IMR-90 (cell line): ENCODE measurements around the gene ENO2. TPM values are rescaled to one million over a fixed set of nuclear protein-coding genes. Genes with fewer than 3 reads are reported as not detected.

Source experiments
- microRNA-seq, 2 experiments: library from miRNA; stranded (forward) in 1 of 2; unstranded in 1 of 2; fragments of 10-50 nt in 1 of 2; fragments of <30 nt in 1 of 2; gene quantifications in 1 of 2; microRNA quantifications in 1 of 2; one replicate each; pipeline versions ENCODE3 to v1.1.0; 2013 to 2020; ENCODE audit not compliant: insufficient read depth in 1 of 2, insufficient read length in 1 of 2, unreplicated experiment in 1 of 2
- polyA plus RNA-seq, 3 experiments: library from polyadenylated mRNA; depleted of rRNA; stranded (reverse); fragments of >200 nt; gene quantifications; 2 replicates each; pipeline ENCODE4 v1.2.3, GENCODE V29; 2012; ENCODE audit warnings: low replicate concordance in 1 of 3
- small RNA-seq, 5 experiments: library from RNA; depleted of rRNA; stranded (forward); fragments of <200 nt; gene quantifications; one replicate each; pipeline ENCODE3, GENCODE V24; 2012
- total RNA-seq: library from RNA; depleted of rRNA; stranded (reverse); fragments of >200 nt; gene quantifications from 2 replicates; pipeline ENCODE4 v1.2.3, GENCODE V29; 2012; rRNA removed

Gene ENO2
- total and polyA plus RNA-seq, 2 of the 4 experiments (the other 2 are of a cell fraction) = 28.3 to 92.8 TPM

Small RNA genes lying within 50 kb of the gene (microRNA-seq; reads per million reads assigned to microRNA genes)
- gene MIR141 (ENCODE audit: insufficient read depth in 1 of 2, insufficient read length in 1 of 2, unreplicated experiment in 1 of 2) (9.1 to 31.0 reads per million in 2 experiments), gene MIR200C (ENCODE audit: insufficient read depth in 1 of 2, insufficient read length in 1 of 2, unreplicated experiment in 1 of 2) (86.9 to 198 reads per million in 2 experiments), gene RNU7-1 (ENCODE audit: insufficient read depth, insufficient read length) (not detected), gene SCARNA12 (ENCODE audit: insufficient read depth, insufficient read length) (10.3 reads per million, percentile 10 among the genes with 10 or more reads in this experiment)

Small RNA genes lying within 50 kb of the gene (small RNA-seq; reads per million reads assigned to genes)
- 1.4 to 41.3 (median 26.4) reads per million in 5 experiments for gene MIR141
- 1.1 to 19.8 (median 10.2) reads per million in 5 experiments for gene MIR200C
- 0 reads per million in 5 experiments for gene RNU7-1
- 0 to 1.6 (median 1.4) reads per million in 5 experiments for gene SCARNA12

Other genes starting within 250 kb of the ENO2 start
- gene ZNF384, start 225.2 kb upstream of the ENO2 start, total RNA-seq = 16.3 and 17.5 TPM in 2 replicates
- 53.7 and 55.6 TPM in 2 replicates for gene ZNF384, start 225.2 kb upstream of the ENO2 start, polyA plus RNA-seq (2012; rRNA removed)
- gene PIANP, start 213.8 kb upstream of the ENO2 start, total RNA-seq = under 0.01 and 0.18 TPM in 2 replicates
- gene PIANP, start 213.8 kb upstream of the ENO2 start, polyA plus RNA-seq (2012; rRNA removed) = 5.4 and 6.8 TPM in 2 replicates
- gene COPS7A, start 190.5 kb upstream of the ENO2 start, total RNA-seq = 51.4 and 58.8 TPM in 2 replicates
- 135 and 138 TPM in 2 replicates for gene COPS7A, start 190.5 kb upstream of the ENO2 start, polyA plus RNA-seq (2012; rRNA removed)
- gene MLF2, start 161.4 kb upstream of the ENO2 start, total RNA-seq = 236 and 244 TPM in 2 replicates
- 359 and 403 TPM in 2 replicates for gene MLF2, start 161.4 kb upstream of the ENO2 start, polyA plus RNA-seq (2012; rRNA removed)
- 11.4 and 17.2 TPM in 2 replicates for gene PTMS, start 148.2 kb upstream of the ENO2 start, total RNA-seq
- gene PTMS, start 148.2 kb upstream of the ENO2 start, polyA plus RNA-seq (2012; rRNA removed) = 275 and 288 TPM in 2 replicates
- gene LAG3, start 142.1 kb upstream of the ENO2 start, total RNA-seq = not detected in 2 replicates
- 0.41 and 0.66 TPM in 2 replicates for gene LAG3, start 142.1 kb upstream of the ENO2 start, polyA plus RNA-seq (2012; rRNA removed)
- gene CD4, start 125.1 kb upstream of the ENO2 start, total RNA-seq = 4.2 and 5.7 TPM in 2 replicates
- 15.0 and 15.7 TPM in 2 replicates for gene CD4, start 125.1 kb upstream of the ENO2 start, polyA plus RNA-seq (2012; rRNA removed)
- gene GPR162, start 92.8 kb upstream of the ENO2 start, total RNA-seq = 1.7 and 2.9 TPM in 2 replicates
- gene GPR162, start 92.8 kb upstream of the ENO2 start, polyA plus RNA-seq (2012; rRNA removed) = 6.0 and 7.8 TPM in 2 replicates
- 25.8 and 27.8 TPM in 2 replicates for gene P3H3, start 86.2 kb upstream of the ENO2 start, total RNA-seq
- gene P3H3, start 86.2 kb upstream of the ENO2 start, polyA plus RNA-seq (2012; rRNA removed) = 83.9 and 90.5 TPM in 2 replicates
- 0.56 and 0.72 TPM in 2 replicates for gene GNB3, start 73.7 kb upstream of the ENO2 start, total RNA-seq
- 20.5 and 20.7 TPM in 2 replicates for gene GNB3, start 73.7 kb upstream of the ENO2 start, polyA plus RNA-seq (2012; rRNA removed)
- 23.5 and 30.3 TPM in 2 replicates for gene CDCA3, start 63.3 kb upstream of the ENO2 start, total RNA-seq
- gene CDCA3, start 63.3 kb upstream of the ENO2 start, polyA plus RNA-seq (2012; rRNA removed) = 61.0 and 67.5 TPM in 2 replicates
- 119 and 125 TPM in 2 replicates for gene USP5, start 62.4 kb upstream of the ENO2 start, total RNA-seq
- gene USP5, start 62.4 kb upstream of the ENO2 start, polyA plus RNA-seq (2012; rRNA removed) = 67.7 and 69.7 TPM in 2 replicates
- 1,842 and 2,176 TPM in 2 replicates for gene TPI1, start 47.0 kb upstream of the ENO2 start, total RNA-seq
- gene TPI1, start 47.0 kb upstream of the ENO2 start, polyA plus RNA-seq (2012; rRNA removed) = 1,995 and 2,214 TPM in 2 replicates
- gene SPSB2, start 41.3 kb upstream of the ENO2 start, total RNA-seq = 1.1 and 1.3 TPM in 2 replicates
- gene SPSB2, start 41.3 kb upstream of the ENO2 start, polyA plus RNA-seq (2012; rRNA removed) = 4.1 and 4.3 TPM in 2 replicates
- 8.9 and 11.1 TPM in 2 replicates for gene LRRC23, start 9.8 kb upstream of the ENO2 start, total RNA-seq
- 9.2 and 11.4 TPM in 2 replicates for gene LRRC23, start 9.8 kb upstream of the ENO2 start, polyA plus RNA-seq (2012; rRNA removed)
- gene ATN1, start 13.4 kb downstream of the ENO2 start, total RNA-seq = 2.5 and 3.4 TPM in 2 replicates
- 58.7 and 59.8 TPM in 2 replicates for gene ATN1, start 13.4 kb downstream of the ENO2 start, polyA plus RNA-seq (2012; rRNA removed)
- gene RNU7-1, start 29.2 kb downstream of the ENO2 start, total RNA-seq = not detected in 2 replicates
- gene RNU7-1, start 29.2 kb downstream of the ENO2 start, polyA plus RNA-seq (2012; rRNA removed) = not detected in 2 replicates
- 197 and 238 TPM in 2 replicates for gene C12orf57, start 29.4 kb downstream of the ENO2 start, total RNA-seq
- gene C12orf57, start 29.4 kb downstream of the ENO2 start, polyA plus RNA-seq (2012; rRNA removed) = 530 and 703 TPM in 2 replicates
- under 0.01 TPM in 1 of 2 replicates, not detected in the other for gene PTPN6, start 36.8 kb downstream of the ENO2 start, total RNA-seq
- 0.14 TPM in 1 of 2 replicates, not detected in the other for gene PTPN6, start 36.8 kb downstream of the ENO2 start, polyA plus RNA-seq (2012; rRNA removed)
- gene PHB2, start 56.1 kb downstream of the ENO2 start, total RNA-seq = 219 and 240 TPM in 2 replicates
- 286 and 298 TPM in 2 replicates for gene PHB2, start 56.1 kb downstream of the ENO2 start, polyA plus RNA-seq (2012; rRNA removed)
- 43.6 and 66.1 TPM in 2 replicates for gene EMG1, start 56.3 kb downstream of the ENO2 start, total RNA-seq
- gene EMG1, start 56.3 kb downstream of the ENO2 start, polyA plus RNA-seq (2012; rRNA removed) = 37.5 and 43.1 TPM in 2 replicates
- gene LPCAT3, start 103.9 kb downstream of the ENO2 start, total RNA-seq = 6.4 and 7.0 TPM in 2 replicates
- gene LPCAT3, start 103.9 kb downstream of the ENO2 start, polyA plus RNA-seq (2012; rRNA removed) = 17.4 and 18.6 TPM in 2 replicates
- gene C1S, start 146.1 kb downstream of the ENO2 start, total RNA-seq = 34.4 and 49.6 TPM in 2 replicates
- 64.1 and 85.4 TPM in 2 replicates for gene C1S, start 146.1 kb downstream of the ENO2 start, polyA plus RNA-seq (2012; rRNA removed)
- 19.4 and 38.4 TPM in 2 replicates for gene C1R, start 177.9 kb downstream of the ENO2 start, total RNA-seq
- gene C1R, start 177.9 kb downstream of the ENO2 start, polyA plus RNA-seq (2012; rRNA removed) = 153 and 165 TPM in 2 replicates
- gene C1RL, start 194.6 kb downstream of the ENO2 start, total RNA-seq = 7.5 and 9.1 TPM in 2 replicates
- gene C1RL, start 194.6 kb downstream of the ENO2 start, polyA plus RNA-seq (2012; rRNA removed) = 12.0 and 12.3 TPM in 2 replicates
- gene RBP5, start 214.3 kb downstream of the ENO2 start, total RNA-seq = not detected in 2 replicates
- 0.15 TPM in 1 of 2 replicates, not detected in the other for gene RBP5, start 214.3 kb downstream of the ENO2 start, polyA plus RNA-seq (2012; rRNA removed)
- gene CLSTN3, start 215.8 kb downstream of the ENO2 start, total RNA-seq = 4.1 and 5.3 TPM in 2 replicates
- 14.5 and 16.4 TPM in 2 replicates for gene CLSTN3, start 215.8 kb downstream of the ENO2 start, polyA plus RNA-seq (2012; rRNA removed)